Suprapubic skin (tissue), 4 donors: ENCODE data around the gene ZW10. TPM values are rescaled to one million over a fixed set of nuclear protein-coding genes. Genes with fewer than 3 reads are reported as not detected.
A peak's percentile ranks its signal among the peaks of the same experiment; 100 is the strongest.
"Not testable (repeated sequence)": the region's sequence is repeated elsewhere in the genome, so short reads cannot be mapped to it uniquely, and the experiment has no call there.

Experiments used
- DNase-seq, 2 donors: peaks; one replicate each; pipeline ENCODE4 v3.0.0-alpha.2; 2019; ENCODE audit warnings: low spot score in 2 of 2
- H3K27ac ChIP-seq: fragments of 200-600 bp; sonication (generic); one replicate; pipeline ENCODE4 v1.5.1; 2019
- H3K27me3 ChIP-seq: fragments of 200-600 bp; sonication (generic); one replicate; pipeline ENCODE4 v1.5.1; 2019
- H3K36me3 ChIP-seq: fragments of 200-600 bp; sonication (generic); one replicate; pipeline ENCODE4 v1.5.1; 2019
- H3K4me1 ChIP-seq: fragments of 200-600 bp; sonication (generic); one replicate; pipeline ENCODE4 v1.5.1; 2019
- H3K4me3 ChIP-seq: fragments of 200-600 bp; sonication (generic); one replicate; pipeline ENCODE4 v1.5.1; 2019; ENCODE audit warnings: mild to moderate bottlenecking
- H3K9me3 ChIP-seq: fragments of 200-600 bp; sonication (generic); one replicate; pipeline ENCODE4 v1.5.1; 2019
- CTCF ChIP-seq, 2 donors: fragments of 200-600 bp in 1 of 2; fragments of 450-650 bp in 1 of 2; sonication (generic) in 1 of 2; IDR thresholded peaks; one replicate each; pipeline ENCODE4 v1.5.1; 2016 to 2019; ENCODE audit warnings: antibody characterized with exemption in 2 of 2, mild to moderate bottlenecking in 1 of 2, moderate library complexity in 1 of 2
- EP300 ChIP-seq: sonication (generic); formaldehyde crosslinking; IDR thresholded peaks from one replicate; pipeline ENCODE4 v1.6.1; 2017; ENCODE audit warnings: antibody characterized with exemption
- POLR2A ChIP-seq, 2 donors: fragments of 450-650 bp; IDR thresholded peaks; one replicate each; pipeline ENCODE4 v1.6.1; 2017; ENCODE audit warnings: antibody characterized with exemption in 2 of 2, mild to moderate bottlenecking in 2 of 2, moderate library complexity in 2 of 2
- POLR2AphosphoS5 ChIP-seq, 3 donors: sonication (generic); formaldehyde crosslinking; IDR thresholded peaks; one replicate each; pipeline ENCODE4 v1.6.1; 2017; ENCODE audit warnings: antibody characterized with exemption in 3 of 3
- WGBS: methylation state at CpG from one replicate; pipeline ENCODE4 v1.1.5; 2018; 5-methylcytosine and 5-hydroxymethylcytosine counted together
- total RNA-seq, 4 donors: library from RNA; depleted of rRNA; stranded (reverse); fragments of >200 nt; gene quantifications; one replicate each; pipeline ENCODE4 v1.1.0, GENCODE V29; 2016

The ZW10 gene
- total RNA-seq, 4 donors from 2014 or later, result 15.0 to 22.7 (median 20.8) TPM

GRCh38 chr11:113722221-113722620, 51.3 kb downstream of the ZW10 start:
- Histone ChIP-seq H3K4me3 (no peak overlapping the region), H3K36me3 (peaks cover 8% of the 10 kb centered on the region), H3K9me3 (no peaks in the 10 kb centered on the region), H3K27ac (no peak overlapping the region), H3K4me1 (no peaks in the 10 kb centered on the region), H3K27me3 (no peaks in the 10 kb centered on the region)
- no peak for TF ChIP-seq POLR2A (IDR thresholded peaks at IDR 0.05)
- no peak for TF ChIP-seq CTCF (IDR thresholded peaks at IDR 0.05)
- no peak for TF ChIP-seq POLR2AphosphoS5 (IDR thresholded peaks at IDR 0.05)
- no peak for TF ChIP-seq EP300
- no peak for DNase-seq
- WGBS, result 94% methylated on average over 4 of the region's 4 CpGs

GRCh38 chr11:113721462-113722066, 51.9 kb downstream of the ZW10 start:
- Histone ChIP-seq H3K4me3 (no peak overlapping the region), H3K27me3 (no peaks in the 10 kb centered on the region), H3K4me1 (no peaks in the 10 kb centered on the region), H3K9me3 (no peaks in the 10 kb centered on the region), H3K27ac (no peak overlapping the region), H3K36me3 (peaks cover 11% of the 10 kb centered on the region)
- WGBS, result 73% methylated on average over 3 of the region's 3 CpGs
- no peak for DNase-seq
- TF ChIP-seq EP300 (no peak), CTCF (IDR thresholded peaks at IDR 0.05) (no peak), POLR2AphosphoS5 (IDR thresholded peaks at IDR 0.05) (no peak), POLR2A (IDR thresholded peaks at IDR 0.05) (no peak)

GRCh38 chr11:113720478-113720877, 53.0 kb downstream of the ZW10 start:
- 72% methylated on average over 3 of the region's 3 CpGs for WGBS
- not testable (repeated sequence) for DNase-seq, H3K4me3 ChIP-seq, H3K27ac ChIP-seq, H3K27me3 ChIP-seq, H3K4me1 ChIP-seq, H3K9me3 ChIP-seq
- peaks cover 13% of the 10 kb centered on the region for H3K36me3 ChIP-seq

- 95% methylated on average over 2 of the region's 2 CpGs for WGBS
- peaks cover 21% of the 10 kb centered on the region for H3K36me3 ChIP-seq
- no peak for DNase-seq
These were observed 57.4 kb downstream of the ZW10 start for GRCh38 chr11:113715882-113716625.

GRCh38 chr11:113715273-113715672, 58.2 kb downstream of the ZW10 start:
- DNase-seq, result no peak
- Histone ChIP-seq H3K27me3 (no peaks in the 10 kb centered on the region), H3K27ac (peak overlapping the region; percentile 60), H3K4me3 (no peak overlapping the region), H3K36me3 (peaks cover 17% of the 10 kb centered on the region), H3K9me3 (peaks cover 3% of the 10 kb centered on the region), H3K4me1 (no peaks in the 10 kb centered on the region)
- WGBS, result 88% methylated on average over 1 of the region's 1 CpG
- TF ChIP-seq POLR2A (IDR thresholded peaks at IDR 0.05) (no peak), POLR2AphosphoS5 (IDR thresholded peaks at IDR 0.05) (no peak), CTCF (IDR thresholded peaks at IDR 0.05) (no peak), EP300 (no peak)

More at GRCh38 chr11:113715882-113716625, 57.4 kb downstream of the ZW10 start:
- TF ChIP-seq POLR2AphosphoS5 (IDR thresholded peaks at IDR 0.05), result no peak
- no peak for TF ChIP-seq POLR2A (IDR thresholded peaks at IDR 0.05)
- TF ChIP-seq CTCF (IDR thresholded peaks at IDR 0.05), result no peak
- TF ChIP-seq EP300, result no peak
- Histone ChIP-seq H3K4me3 (no peak overlapping the region), H3K27ac (peak overlapping the region; percentile 60), H3K4me1 (no peaks in the 10 kb centered on the region), H3K27me3 (no peaks in the 10 kb centered on the region), H3K9me3 (peaks cover 3% of the 10 kb centered on the region)
